ENCODE measurements around the gene CPLANE2.
"Not testable (repeated sequence)": the region's sequence is repeated elsewhere in the genome, so short reads cannot be mapped to it uniquely, and the experiment has no call there.

The CPLANE2 gene

DNA sequence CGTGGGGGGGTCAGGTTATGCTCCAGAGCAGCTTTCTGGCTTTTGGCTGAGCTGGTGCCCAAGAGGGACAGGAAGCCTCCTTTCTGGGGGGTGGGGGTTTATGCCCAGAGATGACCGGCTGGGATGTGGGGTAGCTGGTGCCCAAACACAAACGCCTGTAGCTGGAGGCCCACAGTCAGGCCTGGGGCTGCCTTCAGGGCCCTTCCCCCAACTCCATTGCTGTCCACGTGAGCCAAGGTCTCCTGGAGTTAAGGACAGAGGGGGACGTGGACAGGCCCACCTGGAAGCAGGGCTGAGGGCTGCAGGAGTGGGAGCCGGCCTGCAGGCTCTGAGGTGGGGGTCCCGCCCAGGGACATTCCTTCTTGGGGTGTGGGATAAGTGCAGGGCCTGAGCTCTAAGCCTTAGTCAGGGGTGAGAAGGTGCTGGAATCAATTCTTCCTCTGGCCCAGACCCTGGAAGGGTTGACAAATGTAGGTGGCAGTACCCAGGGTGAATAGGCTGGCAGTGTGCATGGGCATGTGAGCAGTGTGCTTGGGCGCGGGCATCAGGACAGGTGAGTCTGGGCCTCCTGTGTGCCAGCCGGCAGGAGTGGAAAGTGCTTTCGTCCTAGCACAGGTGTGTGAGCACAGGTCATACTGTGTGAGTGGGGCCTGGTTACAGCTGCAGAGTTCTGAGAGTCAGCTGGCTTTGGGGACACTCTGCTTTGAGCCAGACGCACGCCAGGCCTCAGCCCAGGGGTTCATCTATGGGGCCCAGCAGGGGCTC is 6.8 kb downstream of the CPLANE2 start:
- no peak for DNase-seq (ENCODE audit: low read depth)

DNA sequence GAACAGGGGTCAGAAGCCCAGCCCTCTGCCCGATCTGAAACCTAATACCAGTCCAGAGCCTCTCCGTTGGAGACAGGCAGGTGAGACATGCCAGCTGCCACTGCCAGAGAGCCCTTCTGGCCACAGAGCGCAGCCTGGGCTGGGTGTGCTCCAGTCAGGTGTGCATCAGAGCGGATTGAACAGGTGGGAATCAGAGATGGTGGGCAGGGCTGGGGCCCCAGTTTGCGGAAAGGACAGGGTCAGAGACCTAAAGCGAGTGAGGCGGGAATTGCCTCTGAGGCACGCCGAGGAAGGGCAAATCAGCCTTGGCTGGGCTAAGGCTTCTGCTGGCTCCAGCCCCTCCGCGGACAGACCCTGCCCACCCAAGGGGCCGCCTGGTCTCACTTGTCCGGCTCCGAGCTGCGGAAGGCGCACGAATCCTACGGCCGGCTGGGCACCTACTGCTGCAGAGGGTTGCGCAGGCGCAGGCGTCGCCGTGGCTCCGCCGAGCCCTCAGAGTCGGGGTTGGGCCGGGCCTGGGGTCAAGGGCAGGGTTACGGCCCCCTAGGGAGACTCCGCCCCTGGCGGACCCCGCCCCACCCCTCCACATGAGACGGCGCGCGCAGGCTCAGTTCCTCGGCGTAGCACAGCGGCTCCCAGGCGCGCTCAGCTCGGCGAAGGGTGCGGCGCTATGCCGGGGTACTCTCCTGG is 10.3 kb downstream of the CPLANE2 start:
- no peak for DNase-seq (ENCODE audit: low read depth)

DNA sequence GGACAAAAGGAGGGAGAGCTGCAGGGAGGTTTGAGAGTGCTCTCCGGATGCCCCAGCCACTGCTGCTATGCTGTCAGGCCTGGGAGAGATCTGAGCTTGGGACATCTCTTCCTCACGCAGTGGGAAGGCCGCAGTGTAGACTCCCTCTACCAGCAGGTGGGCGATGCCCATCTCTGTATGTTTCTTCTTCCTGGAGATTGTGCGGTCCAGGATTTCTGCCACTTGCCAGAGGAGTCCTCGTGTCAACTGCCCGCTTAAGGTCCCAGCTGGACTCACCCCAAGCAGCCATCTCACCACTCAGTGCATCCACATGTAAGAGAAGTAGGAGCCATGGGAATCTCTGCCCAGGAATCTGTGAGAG is 10.9 kb downstream of the CPLANE2 start:
- no peak for DNase-seq (ENCODE audit: low read depth)

DNA sequence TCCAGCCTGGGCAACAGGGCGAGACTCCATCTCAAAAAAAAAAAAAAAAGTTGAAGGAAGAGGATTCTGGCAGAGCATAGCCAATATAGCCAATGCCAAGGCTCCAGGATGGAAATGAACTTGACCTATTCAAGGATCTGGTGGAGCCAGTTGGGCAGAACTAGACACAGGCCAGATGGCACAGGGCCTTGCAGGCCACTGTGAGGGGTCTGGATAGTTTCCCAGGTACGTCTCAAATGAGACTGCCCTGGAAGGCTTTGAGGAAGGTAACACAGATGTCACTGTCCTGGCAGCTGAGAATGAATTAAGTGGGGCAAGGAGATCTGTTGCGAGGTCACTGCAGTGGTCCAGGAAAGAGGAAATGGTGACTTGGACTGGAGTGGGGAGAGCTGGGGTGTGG is 12.5 kb downstream of the CPLANE2 start:
- DNase-seq (ENCODE audit: low read depth) = no peak

DNA sequence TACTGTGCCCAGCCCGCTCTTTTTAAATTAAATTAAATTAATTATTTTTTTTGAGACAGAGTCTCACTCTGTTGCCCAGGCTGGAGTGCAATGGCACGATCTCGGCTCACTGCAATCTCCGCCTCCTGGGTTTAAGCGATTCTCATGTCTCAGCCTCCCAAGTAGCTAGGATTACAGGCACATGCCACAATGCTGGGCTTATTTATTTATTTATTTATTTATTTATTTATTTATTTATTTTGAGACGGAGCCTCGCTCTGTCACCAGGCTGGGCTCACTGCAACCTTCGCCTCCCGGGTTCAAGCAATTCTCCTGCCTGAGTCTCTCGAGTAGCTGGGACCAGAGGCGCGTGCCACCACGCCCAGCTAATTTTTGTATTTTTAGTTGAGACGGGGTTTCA is 14.3 kb downstream of the CPLANE2 start:
- not testable (repeated sequence) for DNase-seq (ENCODE audit: low read depth)

DNA sequence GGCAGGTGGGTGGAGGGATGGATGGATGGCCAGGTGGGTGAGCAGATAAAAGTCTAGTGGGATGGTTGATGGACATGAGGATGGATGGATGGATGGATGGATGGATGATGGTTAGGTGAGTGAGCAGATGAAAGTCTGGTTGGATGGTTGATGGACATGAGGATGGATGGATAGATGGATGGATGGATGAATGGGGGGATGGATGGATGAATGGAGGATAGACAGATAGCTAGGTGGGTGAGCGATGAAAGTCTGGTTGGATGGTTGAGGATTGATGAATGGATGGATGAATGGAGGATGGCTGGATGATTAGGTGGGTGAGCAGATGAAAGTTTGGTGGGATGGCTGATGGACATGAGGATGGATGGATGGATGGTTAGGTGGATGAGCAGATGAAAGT is 15.5 kb downstream of the CPLANE2 start:
- DNase-seq (ENCODE audit: low read depth) = no peak

DNA sequence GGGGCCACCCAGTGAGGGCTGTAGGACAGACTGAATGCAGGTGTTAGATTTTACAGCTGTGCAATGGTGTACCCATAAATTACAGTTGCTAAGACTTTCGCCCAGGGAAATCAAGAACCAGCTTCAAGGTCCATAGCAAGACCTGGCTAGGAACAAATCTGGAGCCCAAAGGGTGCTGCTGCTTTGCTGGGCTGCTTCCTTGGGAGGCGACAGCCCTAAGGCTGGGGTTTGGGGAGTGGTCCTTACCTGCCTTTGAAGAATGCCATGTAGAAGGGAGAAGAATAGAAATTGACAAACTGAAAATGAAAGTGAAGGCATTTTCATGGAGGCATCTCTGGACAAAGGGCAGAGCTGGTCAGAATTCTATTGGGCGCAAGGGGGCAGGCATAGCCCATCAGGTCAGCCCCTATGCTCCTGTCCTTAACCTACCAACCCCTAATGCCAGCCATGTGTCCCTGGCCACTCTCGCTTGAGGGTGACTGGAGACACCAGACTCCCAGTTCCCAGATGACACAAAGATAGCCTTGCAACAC is 16.9 kb downstream of the CPLANE2 start:
- no peak for DNase-seq (ENCODE audit: low read depth)

DNA sequence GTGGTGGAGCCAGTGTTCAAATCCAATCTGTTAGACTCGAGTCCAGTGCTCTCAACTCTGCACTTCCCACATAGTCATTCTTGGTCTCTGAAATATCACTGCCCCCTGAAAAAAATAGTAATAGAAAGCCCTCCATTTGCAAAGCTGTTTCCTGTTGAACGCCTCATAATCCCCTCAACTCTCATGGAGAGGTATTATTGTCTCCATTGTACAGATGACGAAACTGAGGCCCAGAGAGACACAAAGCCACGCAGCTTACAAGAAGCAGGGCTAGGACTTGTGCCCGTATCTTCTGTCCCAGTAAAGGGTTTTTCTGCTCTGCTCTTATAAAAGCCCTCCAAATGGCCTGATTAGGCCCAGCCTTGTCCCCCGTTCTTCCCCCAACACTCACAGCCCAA is 18.3 kb downstream of the CPLANE2 start:
- DNase-seq (ENCODE audit: low read depth) = no peak

DNA sequence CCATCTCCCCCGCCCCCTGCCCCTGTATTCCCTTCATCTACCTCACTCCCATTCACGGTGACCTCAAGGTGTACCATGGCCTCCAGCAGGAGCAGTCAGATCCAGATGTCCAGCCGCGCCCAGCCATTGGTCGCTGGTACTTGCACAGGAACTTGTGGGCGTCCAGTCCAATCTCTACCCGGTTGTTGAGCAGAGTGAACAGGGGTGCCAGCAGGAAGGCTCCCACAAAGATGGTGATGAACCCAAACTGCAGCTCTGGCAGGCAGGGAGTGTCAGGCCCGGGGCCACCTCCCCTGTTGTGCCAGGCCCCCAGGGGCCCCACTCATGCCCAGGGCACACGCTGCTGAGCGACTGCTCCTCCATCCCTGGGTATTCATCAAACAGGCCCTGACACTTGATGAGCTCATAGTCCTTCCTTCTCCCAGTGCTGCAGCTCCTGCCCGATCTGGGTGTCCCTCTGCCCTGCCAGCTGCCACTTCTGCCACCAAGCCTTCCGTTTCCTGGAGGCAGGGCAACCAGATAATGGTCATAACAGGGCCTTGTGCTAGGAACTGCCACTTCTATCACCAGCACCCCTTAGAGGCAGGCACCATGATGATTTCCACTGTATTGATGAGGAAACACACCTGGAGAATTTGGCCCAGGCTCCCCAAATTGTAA is 18.8 kb downstream of the CPLANE2 start:
- DNase-seq (ENCODE audit: low read depth) = no peak

DNA sequence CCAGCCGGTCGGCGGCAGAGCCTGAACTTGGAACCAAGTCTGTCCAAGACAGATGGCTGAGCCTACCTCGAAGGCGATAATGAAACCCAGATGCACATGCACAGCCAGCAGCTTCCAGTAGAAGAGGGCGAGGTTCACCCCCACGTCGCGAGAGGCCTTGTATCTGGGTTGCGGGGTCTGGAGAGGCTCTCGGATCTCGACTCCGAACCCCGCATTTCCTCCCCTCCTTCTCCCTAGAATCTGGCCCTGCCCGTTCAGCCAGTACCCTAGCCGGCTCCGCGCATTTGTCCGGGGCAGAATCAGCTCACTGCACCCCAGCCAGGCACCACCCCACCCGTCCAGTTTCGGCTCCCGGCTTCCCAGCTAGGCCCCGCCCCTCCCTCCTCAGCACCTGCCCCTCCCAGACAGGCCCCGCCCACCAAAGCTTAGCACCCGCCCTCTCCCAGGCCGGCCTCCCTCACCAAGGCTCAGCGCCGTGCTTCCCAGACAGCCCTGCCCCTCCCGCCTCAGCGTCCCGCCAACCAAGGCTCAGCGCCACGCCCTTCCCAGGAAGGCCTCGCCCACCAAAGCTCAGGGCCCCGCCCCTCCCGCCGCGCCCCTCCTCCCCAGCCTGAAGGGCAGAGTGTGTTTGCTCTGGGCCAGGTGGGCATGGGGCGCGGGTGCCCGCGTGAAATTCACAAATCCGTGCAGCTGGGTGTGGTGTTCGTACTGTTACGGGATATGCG is 19.8 kb downstream of the CPLANE2 start:
- peak; percentile 96 for DNase-seq (ENCODE audit: low read depth)

DNA sequence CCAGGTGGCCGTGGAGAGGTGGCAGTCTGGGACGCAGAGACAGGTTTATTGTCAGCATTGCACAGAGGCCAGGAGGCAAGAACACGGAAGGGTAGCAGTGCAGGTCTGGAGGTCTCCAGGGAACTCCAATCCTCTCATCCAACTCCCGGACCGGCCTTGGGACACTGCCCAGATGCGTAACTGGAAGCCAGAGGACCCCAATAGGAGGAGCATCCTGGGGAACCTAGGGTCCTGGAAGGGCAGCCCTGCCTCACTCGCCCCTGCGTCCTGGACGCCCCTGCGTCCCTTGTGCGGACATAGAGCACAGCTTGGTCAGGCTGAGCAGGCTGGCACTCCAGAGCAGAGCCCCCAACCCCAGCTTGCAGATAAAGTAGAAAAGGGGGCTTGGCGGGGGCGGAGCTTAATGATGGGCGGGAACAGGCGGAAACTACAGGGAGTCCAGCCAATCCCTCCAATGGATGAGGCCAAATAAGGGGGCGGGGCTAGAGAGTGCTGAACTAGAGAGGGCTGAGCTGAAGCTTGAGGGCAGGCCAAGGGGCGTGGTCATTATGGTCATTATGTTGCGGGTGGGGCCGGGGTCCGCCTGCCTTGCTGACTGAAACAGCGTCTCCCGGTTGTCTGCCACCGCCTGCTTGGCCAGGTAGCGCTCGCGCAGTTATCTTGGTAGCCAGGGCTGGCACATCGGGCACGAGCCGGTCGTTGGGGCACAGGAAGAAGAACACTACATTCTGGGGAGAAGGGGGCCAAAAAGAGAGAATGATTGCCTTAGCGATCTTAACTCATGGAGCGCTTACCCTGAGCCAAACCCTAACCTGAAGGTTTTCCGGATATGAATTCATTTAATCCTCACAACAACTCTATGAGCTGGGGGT is 20.9 kb downstream of the CPLANE2 start:
- DNase-seq (ENCODE audit: low read depth) = peak; percentile 57

DNA sequence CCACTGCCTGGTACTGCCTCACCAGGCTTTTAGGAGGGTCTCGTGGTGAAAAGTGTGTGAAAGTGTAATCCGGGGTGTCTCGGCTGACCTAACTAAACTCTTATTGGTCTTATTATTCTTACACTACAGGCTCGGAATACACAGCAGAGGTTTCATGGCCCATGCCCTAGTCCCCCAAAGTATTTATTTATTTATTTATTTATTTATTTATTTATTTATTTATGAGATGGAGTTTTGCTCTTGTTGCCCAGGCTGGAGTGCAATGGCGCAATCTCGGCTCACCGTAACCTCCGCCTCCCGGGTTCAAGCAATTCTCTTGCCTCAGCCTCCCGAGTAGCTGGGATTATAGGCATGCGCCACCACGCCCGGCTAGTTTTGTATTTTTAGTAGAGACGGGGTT is 21.7 kb downstream of the CPLANE2 start:
- not testable (repeated sequence) for DNase-seq (ENCODE audit: low read depth)

DNA sequence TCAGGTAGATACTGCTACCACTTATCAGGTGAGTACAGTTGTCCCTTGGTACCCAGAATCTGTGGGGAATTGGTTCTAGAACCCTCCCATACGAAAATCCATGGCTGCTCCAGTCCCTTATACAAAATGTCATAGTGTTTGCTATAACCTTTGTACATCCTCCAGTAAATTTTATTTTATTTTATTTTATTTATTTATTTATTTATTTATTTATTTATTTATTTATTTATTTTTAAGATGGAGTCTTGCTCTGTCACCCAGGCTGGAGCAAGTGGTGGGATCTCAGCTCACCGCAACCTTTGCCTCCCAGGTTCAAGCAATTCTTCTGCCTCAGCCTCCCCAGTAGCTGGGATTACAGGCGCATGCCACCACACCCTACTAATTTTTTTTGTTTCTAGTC is 23.4 kb downstream of the CPLANE2 start:
- DNase-seq (ENCODE audit: low read depth) = not testable (repeated sequence)

DNA sequence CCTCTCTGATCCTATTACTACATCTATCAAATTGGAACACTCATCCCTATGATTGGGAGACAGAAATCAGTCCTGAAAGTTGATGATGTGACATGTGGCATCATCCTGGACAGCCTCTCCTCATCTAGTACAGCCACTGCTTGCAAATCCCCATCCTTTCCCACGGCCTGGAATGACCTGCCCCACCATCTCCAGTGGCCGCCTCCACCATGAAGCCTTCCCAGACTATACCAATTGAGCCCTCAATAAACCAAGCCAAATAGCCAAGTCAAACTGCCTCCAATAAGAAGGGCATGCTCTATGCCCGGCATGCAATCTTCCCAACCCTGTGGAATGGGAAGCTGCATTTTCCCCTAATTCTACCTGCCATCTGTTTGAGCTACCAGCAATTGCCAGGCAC is 24.0 kb downstream of the CPLANE2 start:
- DNase-seq (ENCODE audit: low read depth) = no peak

DNA sequence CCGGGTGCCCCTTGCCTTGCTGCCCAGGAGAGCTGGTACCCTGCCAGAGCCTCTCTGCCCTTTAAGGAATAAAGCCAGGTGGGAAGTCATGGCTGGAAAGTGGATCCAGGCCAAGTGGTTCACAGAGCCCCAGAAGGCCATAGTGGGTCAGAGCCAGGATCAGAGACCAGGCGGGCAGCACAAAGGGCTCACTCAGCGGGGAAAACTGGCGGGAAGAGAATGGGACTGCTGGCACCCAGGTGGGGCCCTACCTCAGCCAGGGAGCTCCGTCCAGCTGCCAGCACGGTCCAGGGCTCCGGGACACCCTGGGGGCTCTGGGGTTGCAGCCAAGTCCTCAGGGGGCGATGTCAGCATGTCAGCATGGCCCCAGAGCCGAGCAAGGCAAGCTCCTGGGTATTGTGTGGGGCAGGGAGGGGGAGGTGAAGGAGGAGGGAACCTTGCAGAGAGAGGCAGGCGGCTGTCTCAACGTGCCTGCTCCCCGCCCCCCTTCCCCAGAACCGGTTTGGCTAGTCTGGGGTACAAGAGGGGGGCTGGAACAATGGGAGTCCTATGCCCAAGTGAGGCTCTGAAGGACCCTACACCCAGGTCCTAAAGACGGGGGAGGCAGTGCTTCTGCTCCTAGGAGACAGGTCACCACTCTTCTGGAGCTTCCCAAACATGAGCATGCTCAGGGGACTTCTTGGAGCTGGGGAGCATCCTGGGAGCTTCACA is 24.6 kb downstream of the CPLANE2 start, which contains the start of gene ARHGEF19:
ARHGEF19 (minus strand) TSS at position 402 of the 711 bp plus-strand sequence. CDS start 3,598 bp downstream, outside the sequence.
- no peak for DNase-seq (ENCODE audit: low read depth)

DNA sequence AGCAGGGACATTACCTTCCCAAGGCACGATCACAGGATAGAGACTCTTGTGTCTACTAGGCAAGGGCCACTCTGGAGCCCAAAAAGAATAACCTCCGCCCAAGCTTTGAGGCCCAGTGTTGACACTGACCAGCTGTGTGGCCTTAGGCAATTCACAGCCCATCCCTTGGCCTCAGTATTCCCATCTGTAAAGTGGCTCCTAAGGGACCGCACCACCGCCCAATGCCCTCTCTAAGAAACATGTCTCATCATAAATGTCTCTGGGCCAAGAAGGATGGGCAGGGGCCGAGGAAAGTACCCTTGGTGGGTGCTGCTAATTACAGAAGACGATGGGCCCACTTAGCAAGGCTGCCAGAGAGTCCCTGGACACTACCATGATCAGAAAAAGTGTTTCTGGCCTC is 25.2 kb downstream of the CPLANE2 start:
- no peak for DNase-seq (ENCODE audit: low read depth)

DNA sequence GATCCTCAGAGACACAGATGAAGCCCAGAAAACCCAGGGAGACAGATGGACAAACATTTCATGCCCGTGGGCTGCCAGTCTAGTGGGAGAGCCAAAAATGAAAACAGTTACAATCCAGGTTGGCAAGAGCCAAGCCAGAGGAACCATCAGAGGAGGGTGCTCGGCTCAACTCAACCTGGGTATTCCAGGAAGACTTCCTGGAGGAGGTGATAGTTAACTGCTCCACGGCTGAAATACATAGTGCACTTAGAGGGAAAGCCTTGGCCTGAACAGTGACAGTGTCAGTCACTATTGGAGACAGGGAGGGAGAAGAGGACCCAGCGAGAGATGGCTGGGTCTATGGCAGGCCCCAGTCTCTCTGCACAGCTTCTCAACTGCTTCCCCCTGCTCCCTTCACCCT is 26.4 kb downstream of the CPLANE2 start:
- DNase-seq (ENCODE audit: low read depth) = no peak

DNA sequence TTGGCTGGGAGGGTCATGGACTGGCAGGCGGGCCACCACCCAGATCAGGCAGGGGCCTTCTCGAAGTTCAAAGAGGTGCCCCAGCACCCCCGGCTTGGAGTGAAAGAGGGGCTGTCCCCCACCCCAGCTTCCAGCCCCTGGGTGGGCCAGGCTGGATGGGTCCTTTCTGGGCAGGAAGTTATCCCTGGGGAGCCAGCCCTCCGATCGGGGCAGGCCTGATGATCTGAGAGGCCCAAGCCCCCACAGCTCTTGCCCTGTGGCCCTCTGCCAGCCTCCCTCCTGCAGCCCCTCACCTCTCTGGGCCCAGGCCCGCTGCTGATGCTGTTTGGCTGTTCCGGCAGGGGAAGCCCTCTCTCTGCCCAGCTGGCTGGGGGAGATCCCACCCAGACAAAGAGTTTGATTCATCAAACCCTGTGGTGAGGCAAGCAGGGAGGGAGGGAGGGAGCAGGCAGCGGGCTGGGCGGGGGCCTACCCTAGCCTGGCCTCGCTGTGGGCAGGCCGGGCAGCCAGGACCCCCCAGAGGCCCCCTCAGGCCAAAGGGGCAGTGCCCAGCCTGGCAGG is 27.1 kb downstream of the CPLANE2 start:
- no peak for DNase-seq (ENCODE audit: low read depth)

DNA sequence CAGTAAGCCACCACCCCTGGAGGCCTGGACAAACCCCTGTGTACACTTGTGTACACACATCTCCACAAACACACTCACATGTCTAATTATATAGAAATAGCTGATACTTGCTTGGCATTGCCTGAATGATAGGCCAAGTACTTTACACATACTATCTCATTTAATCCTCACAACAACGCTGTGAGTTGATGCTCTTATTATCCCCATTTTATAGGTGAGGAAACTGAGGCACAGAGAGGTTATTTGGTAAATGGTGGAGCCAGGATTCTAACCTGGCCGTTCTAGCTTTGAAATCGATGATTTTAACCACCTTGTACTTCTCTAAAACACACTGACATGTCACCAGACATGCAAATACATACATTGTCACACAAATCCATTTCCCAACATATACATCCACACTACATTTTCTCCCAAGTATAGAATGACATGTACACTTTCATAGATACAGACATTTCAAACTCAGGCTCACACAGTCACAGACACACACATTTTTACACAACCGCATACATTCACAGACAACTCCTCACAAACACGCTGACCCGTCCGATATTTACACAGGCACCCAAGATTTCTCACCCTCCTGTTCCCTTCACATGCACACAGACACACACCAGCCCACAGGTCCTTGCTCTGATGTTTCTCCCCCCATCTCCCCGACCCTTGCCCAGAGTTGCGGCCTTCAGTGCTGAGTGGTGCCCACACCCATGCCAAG is 27.7 kb downstream of the CPLANE2 start:
- no peak for DNase-seq (ENCODE audit: low read depth)
